SK-N-SH (cell line): ENCODE results near the gene VKORC1L1.

ENCODE experiments used
- FOXJ3 ChIP-seq: sonication (generic); formaldehyde crosslinking; IDR thresholded peaks from 2 replicates; pipeline ENCODE4 v1.5.1; 2020; ENCODE audit warnings: mild to moderate bottlenecking, missing genetic modification reagents
- POLR2AphosphoS5 ChIP-seq: IDR thresholded peaks from 2 replicates; pipeline ENCODE4 v1.6.1; 2012; ENCODE audit warnings: low read depth, low read length
- SIN3A ChIP-seq: IDR thresholded peaks from 2 replicates; pipeline ENCODE4 v1.6.1; 2012; ENCODE audit warnings: low read depth, mild to moderate bottlenecking, low read length, moderate library complexity, borderline replicate concordance
- TF ChIP-seq, protein P1 (sequence below): fragments of 200-600 bp; sonication (generic); IDR thresholded peaks from 2 replicates; pipeline ENCODE4 v1.6.1; 2017; ENCODE audit warnings: antibody characterized with exemption, mild to moderate bottlenecking, moderate library complexity
- TF ChIP-seq, protein P2 (sequence below): fragments of 150-350 bp; IDR thresholded peaks from 2 replicates; pipeline ENCODE4 v1.6.1; 2017; ENCODE audit warnings: antibody characterized with exemption, low read length, low read depth, borderline replicate concordance
- TF ChIP-seq, protein P3 (sequence below): IDR thresholded peaks from 2 replicates; pipeline ENCODE4; 2012

DNA sequence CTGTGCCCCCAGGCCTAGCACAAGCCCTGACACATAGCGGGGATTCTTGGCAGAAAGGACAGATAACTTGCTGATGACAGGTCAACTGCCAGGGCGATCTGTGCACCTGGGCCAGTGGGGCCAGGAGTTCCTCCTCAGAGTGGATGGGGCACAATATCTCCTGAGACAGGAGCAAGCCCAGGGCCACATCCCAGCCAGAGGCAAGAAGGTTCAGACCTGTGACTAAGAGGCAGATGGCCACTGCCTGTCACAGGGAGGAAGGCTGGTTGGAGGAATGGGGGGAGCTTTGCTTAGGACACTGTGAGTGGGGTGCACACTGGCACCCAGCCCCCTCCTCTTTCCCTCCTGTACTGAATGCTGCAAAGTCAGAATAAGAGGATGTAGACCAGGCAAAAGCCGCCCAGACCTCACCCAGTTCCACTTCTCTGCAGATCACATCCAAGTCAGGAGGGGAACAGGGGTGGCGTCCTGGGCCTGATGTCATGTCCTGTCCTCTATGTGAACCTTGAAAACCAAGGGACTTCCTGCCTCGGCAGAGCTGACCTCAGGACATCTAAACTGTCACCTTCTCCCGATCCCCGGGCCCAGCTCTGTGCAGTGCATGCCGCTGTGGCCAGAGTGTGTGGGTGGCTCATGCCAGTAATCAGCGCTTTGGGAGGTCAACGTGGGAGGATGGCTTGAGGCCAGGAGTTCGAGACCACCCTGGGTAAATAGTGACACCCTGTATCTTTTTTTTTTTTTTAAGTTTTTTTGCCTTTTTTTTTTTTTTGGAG is 107.8 kb downstream of the VKORC1L1 start:
- TF ChIP-seq FOXJ3 (no peak), SIN3A (no peak), POLR2AphosphoS5 (no peak)
- TF ChIP-seq, protein P1, sequence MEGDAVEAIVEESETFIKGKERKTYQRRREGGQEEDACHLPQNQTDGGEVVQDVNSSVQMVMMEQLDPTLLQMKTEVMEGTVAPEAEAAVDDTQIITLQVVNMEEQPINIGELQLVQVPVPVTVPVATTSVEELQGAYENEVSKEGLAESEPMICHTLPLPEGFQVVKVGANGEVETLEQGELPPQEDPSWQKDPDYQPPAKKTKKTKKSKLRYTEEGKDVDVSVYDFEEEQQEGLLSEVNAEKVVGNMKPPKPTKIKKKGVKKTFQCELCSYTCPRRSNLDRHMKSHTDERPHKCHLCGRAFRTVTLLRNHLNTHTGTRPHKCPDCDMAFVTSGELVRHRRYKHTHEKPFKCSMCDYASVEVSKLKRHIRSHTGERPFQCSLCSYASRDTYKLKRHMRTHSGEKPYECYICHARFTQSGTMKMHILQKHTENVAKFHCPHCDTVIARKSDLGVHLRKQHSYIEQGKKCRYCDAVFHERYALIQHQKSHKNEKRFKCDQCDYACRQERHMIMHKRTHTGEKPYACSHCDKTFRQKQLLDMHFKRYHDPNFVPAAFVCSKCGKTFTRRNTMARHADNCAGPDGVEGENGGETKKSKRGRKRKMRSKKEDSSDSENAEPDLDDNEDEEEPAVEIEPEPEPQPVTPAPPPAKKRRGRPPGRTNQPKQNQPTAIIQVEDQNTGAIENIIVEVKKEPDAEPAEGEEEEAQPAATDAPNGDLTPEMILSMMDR = no peak
- TF ChIP-seq, protein P2, sequence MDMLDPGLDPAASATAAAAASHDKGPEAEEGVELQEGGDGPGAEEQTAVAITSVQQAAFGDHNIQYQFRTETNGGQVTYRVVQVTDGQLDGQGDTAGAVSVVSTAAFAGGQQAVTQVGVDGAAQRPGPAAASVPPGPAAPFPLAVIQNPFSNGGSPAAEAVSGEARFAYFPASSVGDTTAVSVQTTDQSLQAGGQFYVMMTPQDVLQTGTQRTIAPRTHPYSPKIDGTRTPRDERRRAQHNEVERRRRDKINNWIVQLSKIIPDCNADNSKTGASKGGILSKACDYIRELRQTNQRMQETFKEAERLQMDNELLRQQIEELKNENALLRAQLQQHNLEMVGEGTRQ = no peak
- TF ChIP-seq, protein P3, sequence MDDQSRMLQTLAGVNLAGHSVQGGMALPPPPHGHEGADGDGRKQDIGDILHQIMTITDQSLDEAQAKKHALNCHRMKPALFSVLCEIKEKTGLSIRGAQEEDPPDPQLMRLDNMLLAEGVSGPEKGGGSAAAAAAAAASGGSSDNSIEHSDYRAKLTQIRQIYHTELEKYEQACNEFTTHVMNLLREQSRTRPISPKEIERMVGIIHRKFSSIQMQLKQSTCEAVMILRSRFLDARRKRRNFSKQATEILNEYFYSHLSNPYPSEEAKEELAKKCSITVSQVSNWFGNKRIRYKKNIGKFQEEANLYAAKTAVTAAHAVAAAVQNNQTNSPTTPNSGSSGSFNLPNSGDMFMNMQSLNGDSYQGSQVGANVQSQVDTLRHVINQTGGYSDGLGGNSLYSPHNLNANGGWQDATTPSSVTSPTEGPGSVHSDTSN = no peak
